Stimulated activated CD8-positive, alpha-beta memory T cell treated with anti-CD3 and anti-CD28 coated beads, Interleukin-4, amount 100 ng/mL, for 48 hours (primary cell): ENCODE measurements around the gene DUSP19.

Source experiments
- DNase-seq: peaks from one replicate; pipeline ENCODE4 v3.0.0-alpha.2; 2020

Gene DUSP19

GRCh38 chr2:183069174-183069573 is 9.4 kb upstream of the DUSP19 start:
- no peak for DNase-seq

GRCh38 chr2:183070942-183071844 is 7.4 kb upstream of the DUSP19 start:
- peak; percentile 35 for DNase-seq

- DNase-seq, result no peak
These were observed 6.4 kb upstream of the DUSP19 start for GRCh38 chr2:183072177-183072576.

- DNase-seq, result no peak
These were observed 434 bp upstream of the DUSP19 start for GRCh38 chr2:183078163-183078463.

- no peak for DNase-seq
These were observed 710 bp downstream of the DUSP19 start for GRCh38 chr2:183079139-183079775.

- no peak for DNase-seq
These were observed 3.4 kb downstream of the DUSP19 start for GRCh38 chr2:183081911-183082310.

GRCh38 chr2:183088061-183088460 is 9.5 kb downstream of the DUSP19 start:
- DNase-seq, result no peak

GRCh38 chr2:183089192-183089851 is 10.8 kb downstream of the DUSP19 start:
- DNase-seq, result no peak

GRCh38 chr2:183091318-183091953 is 12.9 kb downstream of the DUSP19 start:
- no peak for DNase-seq

GRCh38 chr2:183091954-183092345 is 13.4 kb downstream of the DUSP19 start:
- no peak for DNase-seq

- no peak for DNase-seq
These were observed 15.5 kb downstream of the DUSP19 start for GRCh38 chr2:183093857-183094657.

GRCh38 chr2:183105402-183106134 is 27.0 kb downstream of the DUSP19 start:
- DNase-seq, result no peak

GRCh38 chr2:183112577-183112976 is 34.0 kb downstream of the DUSP19 start:
- no peak for DNase-seq

GRCh38 chr2:183113630-183114029 is 35.1 kb downstream of the DUSP19 start:
- DNase-seq, result no peak

- no peak for DNase-seq
These were observed 38.7 kb downstream of the DUSP19 start for GRCh38 chr2:183117226-183117625.

GRCh38 chr2:183123117-183123958 is 44.8 kb downstream of the DUSP19 start:
- DNase-seq, result no peak

- DNase-seq, result no peak
These were observed 45.3 kb downstream of the DUSP19 start for GRCh38 chr2:183123959-183124221.

GRCh38 chr2:183124222-183124956 is 45.8 kb downstream of the DUSP19 start, which contains the start of gene NUP35:
TSS of gene NUP35 (plus strand) at chr2:183124443. CDS start at chr2:183124458, 15 bp downstream.
- peak; percentile 92 for DNase-seq

- DNase-seq, result no peak
These were observed 46.4 kb downstream of the DUSP19 start for GRCh38 chr2:183124957-183125255.

GRCh38 chr2:183125659-183126341 is 47.3 kb downstream of the DUSP19 start:
- no peak for DNase-seq
